IMR-90 (cell line): ENCODE results near the gene GUF1. TPM values are rescaled to one million over a fixed set of nuclear protein-coding genes. Genes with fewer than 3 reads are reported as not detected.

Experiments used
- ATAC-seq: fragments of 200-7000 bp; cut with Tn5 transposase; 2 replicates; pipeline ENCODE4 v1.9.1; 2020; ENCODE audit warnings: low read depth, mild to moderate bottlenecking, moderate library complexity
- BruUV-seq: library from RNA; stranded (reverse); fragments of 400-500 nt; replicated peaks from 2 replicates; lab custom pipeline; 2021; lab: Mats Ljungman, UMichigan
- CTCF ChIA-PET: fragments of 300-600 bp; formaldehyde crosslinking; extraction: SDS; loops from one replicate; lab custom pipeline; 2021; ENCODE audit warnings: antibody characterized with exemption; lab: Yijun Ruan, JAX
- POLR2A ChIA-PET: fragments of 300-600 bp; sonication (Branson Sonifier 250); formaldehyde crosslinking; loops from one replicate; lab custom pipeline; 2022; ENCODE audit warnings: antibody characterized with exemption; ENCODE audit not compliant: unreplicated experiment; lab: Charles Lee
- DNase-seq: peaks from one replicate; pipeline ENCODE4 v3.0.0; 2013
- H2AFZ ChIP-seq: replicated peaks from 2 replicates; pipeline ENCODE3; 2013; ENCODE audit warnings: low read length, mild to moderate bottlenecking; ENCODE audit not compliant: poor library complexity
- H2AK5ac ChIP-seq: 2 replicates; pipeline ENCODE4 v1.6.1; 2013; ENCODE audit warnings: low read depth, low read length, inconsistent platforms
- H2AK9ac ChIP-seq: replicated peaks from 2 replicates; pipeline ENCODE3; 2013; ENCODE audit warnings: mild to moderate bottlenecking, low read depth, low read length, moderate library complexity; ENCODE audit not compliant: poor library complexity
- H2BK120ac ChIP-seq: 2 replicates; pipeline ENCODE4 v1.6.1; 2013; ENCODE audit warnings: low read depth, low read length, inconsistent platforms
- H2BK15ac ChIP-seq: 3 replicates; pipeline ENCODE4 v1.6.1; 2013; ENCODE audit warnings: low read depth, low read length, inconsistent platforms
- H2BK20ac ChIP-seq: 2 replicates; pipeline ENCODE4 v1.6.1; 2013; ENCODE audit warnings: low read depth, mild to moderate bottlenecking, inconsistent platforms, low read length, moderate library complexity
- H2BK5ac ChIP-seq: 2 replicates; pipeline ENCODE4 v1.6.1; 2013; ENCODE audit warnings: mild to moderate bottlenecking, low read depth, low read length, inconsistent platforms; ENCODE audit not compliant: poor library complexity, severe bottlenecking
- H3K14ac ChIP-seq: replicated peaks from 2 replicates; pipeline ENCODE4 v1.6.1; 2013; ENCODE audit warnings: low read depth, low read length, inconsistent platforms
- H3K18ac ChIP-seq: 2 replicates; pipeline ENCODE4 v1.6.1; 2013; ENCODE audit warnings: low read depth, low read length, control low read depth
- H3K23ac ChIP-seq: 2 replicates; pipeline ENCODE4 v1.6.1; 2013; ENCODE audit warnings: low read depth, low read length, inconsistent platforms
- H3K27ac ChIP-seq: 2 replicates; pipeline ENCODE4 v1.5.1; 2013; ENCODE audit warnings: mild to moderate bottlenecking, control low read depth, low read length; ENCODE audit not compliant: insufficient read depth
- H3K27me3 ChIP-seq: 2 replicates; pipeline ENCODE4 v1.6.1; 2013; ENCODE audit warnings: low read length; ENCODE audit not compliant: control insufficient read depth, insufficient read depth
- H3K36me3 ChIP-seq: 2 replicates; pipeline ENCODE4 v1.6.1; 2013; ENCODE audit warnings: low read length, mixed read lengths; ENCODE audit not compliant: control insufficient read depth, insufficient read depth
- H3K4ac ChIP-seq: 2 replicates; pipeline ENCODE4 v1.6.1; 2013; ENCODE audit warnings: low read depth, low read length, inconsistent platforms
- H3K4me1 ChIP-seq: 2 replicates; pipeline ENCODE4 v1.6.1; 2013; ENCODE audit warnings: low read length, mixed read lengths; ENCODE audit not compliant: control insufficient read depth, insufficient read depth
- H3K4me2 ChIP-seq: 2 replicates; pipeline ENCODE4 v1.6.1; 2013; ENCODE audit warnings: low read depth, mild to moderate bottlenecking, control low read depth, low read length, moderate library complexity
- H3K4me3 ChIP-seq: 2 replicates; pipeline ENCODE4 v1.5.1; 2013; ENCODE audit warnings: low read depth, mild to moderate bottlenecking, control low read depth, low read length, moderate library complexity; ENCODE audit not compliant: insufficient read depth
- H3K56ac ChIP-seq: 2 replicates; pipeline ENCODE4 v1.6.1; 2013; ENCODE audit warnings: low read length, inconsistent platforms; ENCODE audit not compliant: insufficient read depth; ENCODE audit errors: extremely low read depth
- H3K79me1 ChIP-seq, 2 experiments: 2 replicates each; pipeline ENCODE4 v1.6.1; 2013; ENCODE audit warnings: low read length in 2 of 2, inconsistent platforms in 1 of 2, low read depth in 1 of 2
- H3K9ac ChIP-seq: 2 replicates; pipeline ENCODE4 v1.6.1; 2013; ENCODE audit warnings: low read depth, low read length, control low read depth
- H3K9me1 ChIP-seq: 2 replicates; pipeline ENCODE4 v1.6.1; 2013; ENCODE audit warnings: low read length, inconsistent platforms; ENCODE audit not compliant: insufficient read depth
- H3K9me3 ChIP-seq: 2 replicates; pipeline ENCODE4 v1.6.1; 2013; ENCODE audit warnings: low read length; ENCODE audit not compliant: control insufficient read depth, insufficient read depth
- H4K20me1 ChIP-seq: 2 replicates; pipeline ENCODE4 v1.6.1; 2013; ENCODE audit warnings: low read length, inconsistent platforms; ENCODE audit not compliant: insufficient read depth
- H4K5ac ChIP-seq: 2 replicates; pipeline ENCODE4 v1.6.1; 2013; ENCODE audit warnings: mild to moderate bottlenecking, low read depth, low read length, control low read depth
- H4K8ac ChIP-seq, 2 experiments: 2 replicates each; pipeline ENCODE4 v1.6.1; 2013; ENCODE audit warnings: low read depth in 2 of 2, low read length in 2 of 2, control low read depth in 1 of 2, inconsistent platforms in 1 of 2
- H4K91ac ChIP-seq: 2 replicates; pipeline ENCODE4 v1.6.1; 2013; ENCODE audit warnings: low read depth, low read length, inconsistent platforms; ENCODE audit not compliant: insufficient read depth
- BHLHE40 ChIP-seq: fragments of 150-350 bp; IDR thresholded peaks from 2 replicates; pipeline ENCODE4 v1.6.1; 2016; ENCODE audit warnings: mild to moderate bottlenecking, low read depth, low read length
- CEBPB ChIP-seq: IDR thresholded peaks from 2 replicates; pipeline ENCODE4 v1.6.1; 2012; ENCODE audit warnings: low read depth, low read length, improper control_type of control experiment
- CHD1 ChIP-seq: IDR thresholded peaks from 2 replicates; pipeline ENCODE4 v1.6.1; 2012; ENCODE audit warnings: low read depth, low read length, improper control_type of control experiment
- FOS ChIP-seq: fragments of 150-350 bp; IDR thresholded peaks from 2 replicates; pipeline ENCODE4 v1.6.1; 2016; ENCODE audit warnings: low read depth, low read length
- MAFK ChIP-seq: IDR thresholded peaks from 2 replicates; pipeline ENCODE4 v1.6.1; 2012; ENCODE audit warnings: low read depth, low read length, improper control_type of control experiment
- MAZ ChIP-seq: IDR thresholded peaks from 2 replicates; pipeline ENCODE4 v1.6.1; 2012; ENCODE audit warnings: low read depth, mild to moderate bottlenecking, low read length, improper control_type of control experiment, moderate library complexity, borderline replicate concordance
- MXI1 ChIP-seq: IDR thresholded peaks from 2 replicates; pipeline ENCODE4 v1.6.1; 2012; ENCODE audit warnings: low read depth, mild to moderate bottlenecking, low read length, moderate library complexity, borderline replicate concordance
- NFE2L2 ChIP-seq: fragments of 150-350 bp; IDR thresholded peaks from 2 replicates; pipeline ENCODE4 v1.6.1; 2016; ENCODE audit warnings: low read depth, mild to moderate bottlenecking, low read length
- POLR2A ChIP-seq: IDR thresholded peaks from 2 replicates; pipeline ENCODE4 v1.6.1; 2012; ENCODE audit warnings: mild to moderate bottlenecking, low read depth, low read length
- RAD21 ChIP-seq: IDR thresholded peaks from 2 replicates; pipeline ENCODE4 v1.6.1; 2012; ENCODE audit warnings: low read length, improper control_type of control experiment
- RCOR1 ChIP-seq: IDR thresholded peaks from 2 replicates; pipeline ENCODE4 v1.6.1; 2012; ENCODE audit warnings: mild to moderate bottlenecking, low read length, improper control_type of control experiment; ENCODE audit not compliant: insufficient replicate concordance
- RFX5 ChIP-seq: IDR thresholded peaks from 2 replicates; pipeline ENCODE4 v1.8.0; 2012; ENCODE audit warnings: low read depth, mild to moderate bottlenecking, low read length, moderate library complexity
- SMC3 ChIP-seq: fragments of 150-350 bp; IDR thresholded peaks from 2 replicates; pipeline ENCODE4 v1.6.1; 2016; ENCODE audit warnings: low read depth, mild to moderate bottlenecking, antibody characterized with exemption, low read length, moderate library complexity
- WGBS, 2 experiments: methylation state at CpG; one replicate each; pipeline versions ENCODE4 v1.1.5 to v1.1.7; 2013; ENCODE audit warnings: missing lambda C conversion rate in 2 of 2; ENCODE audit not compliant: insufficient read length in 1 of 2; ENCODE audit errors: extremely low coverage in 2 of 2; 5-methylcytosine and 5-hydroxymethylcytosine counted together
- dilution Hi-C: fragments of 300-500 bp; cut with HindIII; formaldehyde crosslinking; loops from one replicate; pipeline ENCODE4 v1.14.3; 2018; ENCODE audit warnings: low sequenced_read_pairs; ENCODE audit not compliant: unreplicated experiment
- in situ Hi-C: fragments of 300-500 bp; cut with MboI; formaldehyde crosslinking; loops from 3 replicates; pipeline ENCODE4 v1.14.3; 2019; ENCODE audit warnings: low sequenced_read_pairs, inconsistent platforms, mixed read lengths
- intact Hi-C: fragments of 100-400 bp; cut with micrococcal nuclease; formaldehyde crosslinking; loops from 2 replicates; pipeline ENCODE4 v1.10.0; 2022
- polyA plus RNA-seq, 3 experiments: library from polyadenylated mRNA; depleted of rRNA; stranded (reverse); fragments of >200 nt; gene quantifications; 2 replicates each; pipeline ENCODE4 v1.2.3, GENCODE V29; 2012; ENCODE audit warnings: low replicate concordance in 1 of 3
- total RNA-seq: library from RNA; depleted of rRNA; stranded (reverse); fragments of >200 nt; gene quantifications from 2 replicates; pipeline ENCODE4 v1.2.3, GENCODE V29; 2012
- TF ChIP-seq, protein P1 (sequence below): conservative IDR thresholded peaks from 2 replicates; pipeline ENCODE4 v1.5.1; 2012; ENCODE audit warnings: mild to moderate bottlenecking, low read depth, low read length, improper control_type of control experiment
- TF ChIP-seq, protein P2 (sequence below): fragments of 150-350 bp; IDR thresholded peaks from 2 replicates; pipeline ENCODE4 v1.6.1; 2017; ENCODE audit warnings: mild to moderate bottlenecking, antibody characterized with exemption, low read length, low read depth
- TF ChIP-seq, protein P3 (sequence below): fragments of 150-350 bp; IDR thresholded peaks from 2 replicates; pipeline ENCODE4 v1.6.1; 2016; ENCODE audit warnings: low read depth, mild to moderate bottlenecking, low read length, moderate library complexity, borderline replicate concordance

The GUF1 gene
- total and polyA plus RNA-seq, 2 of the 4 experiments (the other 2 are of a cell fraction), result 9.9 to 10.6 TPM

DNA sequence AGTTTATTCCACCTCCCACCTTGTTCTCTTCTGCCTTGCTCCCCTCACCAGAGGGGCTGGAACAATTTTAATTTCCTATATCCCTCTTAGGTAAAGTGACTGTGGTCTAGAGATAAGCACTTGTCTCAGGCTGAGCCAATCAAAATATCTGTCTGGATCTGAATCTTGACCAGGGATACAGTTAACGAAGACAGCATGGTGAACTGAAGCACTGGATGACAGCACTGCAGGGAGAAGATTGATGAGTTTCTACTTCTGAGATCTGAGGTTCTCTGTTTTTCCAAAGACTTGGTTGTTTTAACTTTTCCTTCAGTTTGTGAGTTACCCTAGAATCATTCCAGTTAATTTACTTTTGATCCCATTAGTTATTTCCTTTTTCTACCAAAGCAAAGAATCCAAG lies 34.9 kb downstream of the GUF1 start:
- Histone ChIP-seq H3K14ac (no peak overlapping the region), H3K9me1 (no peaks in the 10 kb centered on the region), H2AFZ (no peak overlapping the region), H2BK20ac (no peak overlapping the region), H3K27ac (no peak overlapping the region), H4K91ac (no peak overlapping the region), H3K4me1 (no peaks in the 10 kb centered on the region), H4K8ac (no peak overlapping the region), H3K4me3 (no peak overlapping the region), H3K4ac (no peak overlapping the region), H3K27me3 (no peaks in the 10 kb centered on the region), H3K9me3 (no peaks in the 10 kb centered on the region), H2AK5ac (no peak overlapping the region), H4K20me1 (no peaks in the 10 kb centered on the region), H3K4me2 (no peak overlapping the region), H2AK9ac (no peak overlapping the region), H3K36me3 (0 out of 2 replicates have a peak, but pooled peaks cover 2% of the 10 kb centered on the region), H3K79me1 (peaks cover 0 to 4% of the 10 kb centered on the region in 2 experiments; a peak in 3 of 4 replicates), H3K56ac (no peak overlapping the region), H3K18ac (no peak overlapping the region), H3K9ac (no peak overlapping the region), H2BK5ac (no peak overlapping the region), H2BK15ac (no peak overlapping the region), H4K5ac (no peak overlapping the region), H3K23ac (no peak overlapping the region), H2BK120ac (no peak overlapping the region)
- intact Hi-C loops (no loop called here), in situ Hi-C loops (no loop called here), dilution Hi-C loops (no loop called here)
- DNase-seq (no peak), ATAC-seq (no peak)
- no TSS peak for BruUV-seq
- WGBS, 2 experiments, result no CpG with 5 or more reads among the region's 1 CpG
- POLR2A ChIA-PET, result no interaction called here
- CTCF ChIA-PET, result no interaction called here
- no peak for TF ChIP-seq MXI1
- no peak for TF ChIP-seq MAZ
- no peak for TF ChIP-seq CEBPB
- no peak for TF ChIP-seq NFE2L2
- no peak for TF ChIP-seq SMC3
- TF ChIP-seq FOS, result no peak
- TF ChIP-seq, protein P1, sequence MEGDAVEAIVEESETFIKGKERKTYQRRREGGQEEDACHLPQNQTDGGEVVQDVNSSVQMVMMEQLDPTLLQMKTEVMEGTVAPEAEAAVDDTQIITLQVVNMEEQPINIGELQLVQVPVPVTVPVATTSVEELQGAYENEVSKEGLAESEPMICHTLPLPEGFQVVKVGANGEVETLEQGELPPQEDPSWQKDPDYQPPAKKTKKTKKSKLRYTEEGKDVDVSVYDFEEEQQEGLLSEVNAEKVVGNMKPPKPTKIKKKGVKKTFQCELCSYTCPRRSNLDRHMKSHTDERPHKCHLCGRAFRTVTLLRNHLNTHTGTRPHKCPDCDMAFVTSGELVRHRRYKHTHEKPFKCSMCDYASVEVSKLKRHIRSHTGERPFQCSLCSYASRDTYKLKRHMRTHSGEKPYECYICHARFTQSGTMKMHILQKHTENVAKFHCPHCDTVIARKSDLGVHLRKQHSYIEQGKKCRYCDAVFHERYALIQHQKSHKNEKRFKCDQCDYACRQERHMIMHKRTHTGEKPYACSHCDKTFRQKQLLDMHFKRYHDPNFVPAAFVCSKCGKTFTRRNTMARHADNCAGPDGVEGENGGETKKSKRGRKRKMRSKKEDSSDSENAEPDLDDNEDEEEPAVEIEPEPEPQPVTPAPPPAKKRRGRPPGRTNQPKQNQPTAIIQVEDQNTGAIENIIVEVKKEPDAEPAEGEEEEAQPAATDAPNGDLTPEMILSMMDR, result no peak
- no peak for TF ChIP-seq BHLHE40
- TF ChIP-seq MAFK, result no peak
- no peak for TF ChIP-seq RCOR1
- no peak for TF ChIP-seq POLR2A
- TF ChIP-seq, protein P2, sequence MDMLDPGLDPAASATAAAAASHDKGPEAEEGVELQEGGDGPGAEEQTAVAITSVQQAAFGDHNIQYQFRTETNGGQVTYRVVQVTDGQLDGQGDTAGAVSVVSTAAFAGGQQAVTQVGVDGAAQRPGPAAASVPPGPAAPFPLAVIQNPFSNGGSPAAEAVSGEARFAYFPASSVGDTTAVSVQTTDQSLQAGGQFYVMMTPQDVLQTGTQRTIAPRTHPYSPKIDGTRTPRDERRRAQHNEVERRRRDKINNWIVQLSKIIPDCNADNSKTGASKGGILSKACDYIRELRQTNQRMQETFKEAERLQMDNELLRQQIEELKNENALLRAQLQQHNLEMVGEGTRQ, result no peak
- TF ChIP-seq, protein P3, sequence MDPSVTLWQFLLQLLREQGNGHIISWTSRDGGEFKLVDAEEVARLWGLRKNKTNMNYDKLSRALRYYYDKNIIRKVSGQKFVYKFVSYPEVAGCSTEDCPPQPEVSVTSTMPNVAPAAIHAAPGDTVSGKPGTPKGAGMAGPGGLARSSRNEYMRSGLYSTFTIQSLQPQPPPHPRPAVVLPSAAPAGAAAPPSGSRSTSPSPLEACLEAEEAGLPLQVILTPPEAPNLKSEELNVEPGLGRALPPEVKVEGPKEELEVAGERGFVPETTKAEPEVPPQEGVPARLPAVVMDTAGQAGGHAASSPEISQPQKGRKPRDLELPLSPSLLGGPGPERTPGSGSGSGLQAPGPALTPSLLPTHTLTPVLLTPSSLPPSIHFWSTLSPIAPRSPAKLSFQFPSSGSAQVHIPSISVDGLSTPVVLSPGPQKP, result no peak
- TF ChIP-seq RFX5, result no peak
- TF ChIP-seq RAD21, result no peak
- TF ChIP-seq CHD1, result no peak
